ENCODE results near the gene NARF. TPM values are rescaled to one million over a fixed set of nuclear protein-coding genes. Genes with fewer than 3 reads are reported as not detected.

Gene NARF
- total RNA-seq, 1 experiment from 2014 or later, result 59.5 TPM

DNA sequence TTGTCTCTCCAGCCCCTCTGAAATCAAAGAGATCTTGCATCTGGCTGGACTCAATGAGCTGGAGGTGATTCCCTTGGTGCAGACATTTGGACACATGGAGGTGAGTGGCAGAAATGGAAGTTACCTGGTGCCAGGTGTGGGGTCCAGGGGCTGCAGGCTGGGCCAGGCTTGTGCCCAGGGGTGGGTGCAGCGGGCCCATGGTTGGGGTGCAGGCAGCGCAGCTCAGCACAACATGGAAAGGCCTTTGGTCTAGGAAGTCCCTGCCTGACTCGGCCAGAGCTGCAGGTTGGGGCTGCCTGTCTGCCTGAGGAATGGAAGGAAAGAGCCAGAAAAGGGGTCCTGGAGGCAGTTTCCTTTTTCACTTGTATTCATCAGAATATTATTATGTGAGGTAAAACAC lies 30.0 kb upstream of the NARF start:
- Histone ChIP-seq H3K9me2 (replicated peaks; ENCODE audit: low read length) (no peaks in the 10 kb centered on the region), H3K9me3 (ENCODE audit: low read length) (no peaks in the 10 kb centered on the region), H3K9ac (ENCODE audit: low read length) (no peak overlapping the region), H3K27me3 (ENCODE audit: low read length) (no peaks in the 10 kb centered on the region), H3F3A (ENCODE audit: low read length, unreplicated experiment) (no peaks in the 10 kb centered on the region), H3K27ac (ENCODE audit: low read length) (no peak overlapping the region), H3K4me2 (ENCODE audit: low read length) (no peak overlapping the region), H3K4me1 (ENCODE audit: insufficient read depth, low read length) (no peaks in the 10 kb centered on the region), H3K36me3 (ENCODE audit: low read depth, low read length) (no peaks in the 10 kb centered on the region), H3K79me2 (ENCODE audit: low read length) (no peaks in the 10 kb centered on the region), H3K4me3 (ENCODE audit: low read length) (no peak overlapping the region), H4K20me1 (ENCODE audit: low read length) (no peaks in the 10 kb centered on the region), H2AFZ (ENCODE audit: low read length) (no peak overlapping the region)
- ChIA-PET CTCF (no interaction called here), POLR2A (ENCODE audit: unreplicated experiment) (no interaction called here)
- intact Hi-C loops (cut with micrococcal nuclease), result no loop called here
- no peak for DNase-seq
- ATAC-seq, result no peak
- TF ChIP-seq EZH2 (IDR thresholded peaks at IDR 0.05; ENCODE audit: low read length, unreplicated experiment) (no peak), EZH2phosphoT487 (IDR thresholded peaks at IDR 0.05; ENCODE audit: borderline replicate concordance, low read length) (no peak)
- TF ChIP-seq, protein P1, sequence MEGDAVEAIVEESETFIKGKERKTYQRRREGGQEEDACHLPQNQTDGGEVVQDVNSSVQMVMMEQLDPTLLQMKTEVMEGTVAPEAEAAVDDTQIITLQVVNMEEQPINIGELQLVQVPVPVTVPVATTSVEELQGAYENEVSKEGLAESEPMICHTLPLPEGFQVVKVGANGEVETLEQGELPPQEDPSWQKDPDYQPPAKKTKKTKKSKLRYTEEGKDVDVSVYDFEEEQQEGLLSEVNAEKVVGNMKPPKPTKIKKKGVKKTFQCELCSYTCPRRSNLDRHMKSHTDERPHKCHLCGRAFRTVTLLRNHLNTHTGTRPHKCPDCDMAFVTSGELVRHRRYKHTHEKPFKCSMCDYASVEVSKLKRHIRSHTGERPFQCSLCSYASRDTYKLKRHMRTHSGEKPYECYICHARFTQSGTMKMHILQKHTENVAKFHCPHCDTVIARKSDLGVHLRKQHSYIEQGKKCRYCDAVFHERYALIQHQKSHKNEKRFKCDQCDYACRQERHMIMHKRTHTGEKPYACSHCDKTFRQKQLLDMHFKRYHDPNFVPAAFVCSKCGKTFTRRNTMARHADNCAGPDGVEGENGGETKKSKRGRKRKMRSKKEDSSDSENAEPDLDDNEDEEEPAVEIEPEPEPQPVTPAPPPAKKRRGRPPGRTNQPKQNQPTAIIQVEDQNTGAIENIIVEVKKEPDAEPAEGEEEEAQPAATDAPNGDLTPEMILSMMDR (conservative IDR thresholded peaks at IDR 0.05; ENCODE audit: low read depth, low read length), result no peak
- no TSS peak for BruUV-seq (replicated peaks)

GRCh38 chr17:82429824-82430223 lies 28.7 kb upstream of the NARF start:
- CTCF ChIA-PET, result no interaction called here
- Histone ChIP-seq H3K4me1 (ENCODE audit: insufficient read depth, low read length) (no peaks in the 10 kb centered on the region), H3K4me2 (ENCODE audit: low read length) (no peak overlapping the region), H3K9me3 (ENCODE audit: low read length) (no peaks in the 10 kb centered on the region), H3K36me3 (ENCODE audit: low read depth, low read length) (no peaks in the 10 kb centered on the region), H3K27ac (ENCODE audit: low read length) (no peak overlapping the region), H4K20me1 (ENCODE audit: low read length) (no peaks in the 10 kb centered on the region), H2AFZ (ENCODE audit: low read length) (no peak overlapping the region), H3K79me2 (ENCODE audit: low read length) (no peaks in the 10 kb centered on the region), H3K4me3 (ENCODE audit: low read length) (no peak overlapping the region), H3F3A (ENCODE audit: low read length, unreplicated experiment) (no peaks in the 10 kb centered on the region), H3K27me3 (ENCODE audit: low read length) (no peaks in the 10 kb centered on the region), H3K9ac (ENCODE audit: low read length) (no peak overlapping the region), H3K9me2 (replicated peaks; ENCODE audit: low read length) (no peaks in the 10 kb centered on the region)
- no TSS peak for BruUV-seq (replicated peaks)
- TF ChIP-seq EZH2phosphoT487 (IDR thresholded peaks at IDR 0.05; ENCODE audit: borderline replicate concordance, low read length) (no peak), EZH2 (IDR thresholded peaks at IDR 0.05; ENCODE audit: low read length, unreplicated experiment) (no peak)
- TF ChIP-seq, protein P1 (conservative IDR thresholded peaks at IDR 0.05; ENCODE audit: low read depth, low read length), result no peak
- intact Hi-C loops (cut with micrococcal nuclease), result no loop called here
- POLR2A ChIA-PET (ENCODE audit: unreplicated experiment), result no interaction called here
- DNase-seq, result no peak
- ATAC-seq, result no peak

DNA sequence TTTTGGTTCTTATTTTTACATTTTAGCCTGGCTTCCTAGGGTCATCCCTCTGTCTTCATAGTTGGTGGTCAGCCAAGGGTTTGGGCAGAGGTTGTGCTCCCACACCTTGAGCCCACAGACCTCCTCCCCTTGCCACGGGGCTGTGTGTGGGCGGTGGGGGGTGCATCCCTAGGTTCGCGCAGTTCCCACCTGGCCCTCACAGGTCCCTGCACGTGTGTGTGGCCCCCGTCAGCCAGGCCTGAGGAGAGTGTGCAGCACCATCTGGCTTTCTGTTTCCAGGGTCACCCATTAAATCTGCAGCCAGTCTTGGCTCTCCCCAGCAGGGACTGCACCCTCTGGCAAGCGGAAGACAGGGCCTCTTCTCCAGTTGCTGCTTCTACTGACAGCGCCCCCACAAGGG lies 26.5 kb upstream of the NARF start:
- H3K9ac ChIP-seq (ENCODE audit: low read length), result no peak overlapping the region
- H3K4me1 ChIP-seq (ENCODE audit: insufficient read depth, low read length), result no peaks in the 10 kb centered on the region
- H3K36me3 ChIP-seq (ENCODE audit: low read depth, low read length), result no peaks in the 10 kb centered on the region
- H3K79me2 ChIP-seq (ENCODE audit: low read length), result no peaks in the 10 kb centered on the region
- no peaks in the 10 kb centered on the region for H4K20me1 ChIP-seq (ENCODE audit: low read length)
- no peak overlapping the region for H3K4me2 ChIP-seq (ENCODE audit: low read length)
- no peak for ATAC-seq
- no peak overlapping the region for H2AFZ ChIP-seq (ENCODE audit: low read length)
- TF ChIP-seq EZH2 (IDR thresholded peaks at IDR 0.05; ENCODE audit: low read length, unreplicated experiment) (no peak), EZH2phosphoT487 (IDR thresholded peaks at IDR 0.05; ENCODE audit: borderline replicate concordance, low read length) (no peak)
- TF ChIP-seq, protein P1 (conservative IDR thresholded peaks at IDR 0.05; ENCODE audit: low read depth, low read length), result no peak
- H3K9me3 ChIP-seq (ENCODE audit: low read length), result no peaks in the 10 kb centered on the region
- BruUV-seq (replicated peaks), result no TSS peak
- no peak overlapping the region for H3K4me3 ChIP-seq (ENCODE audit: low read length)
- H3K27ac ChIP-seq (ENCODE audit: low read length), result no peak overlapping the region
- ChIA-PET POLR2A (ENCODE audit: unreplicated experiment) (no interaction called here), CTCF (no interaction called here)
- no peaks in the 10 kb centered on the region for H3K9me2 ChIP-seq (replicated peaks; ENCODE audit: low read length)
- H3K27me3 ChIP-seq (ENCODE audit: low read length), result no peaks in the 10 kb centered on the region
- no peak for DNase-seq
- no peaks in the 10 kb centered on the region for H3F3A ChIP-seq (ENCODE audit: low read length, unreplicated experiment)
- intact Hi-C loops (cut with micrococcal nuclease), result no loop called here
